22Rv1 (cell line): Measurements from ENCODE around the gene GTF3C4.
"Not testable (repeated sequence)": the region's sequence is repeated elsewhere in the genome, so short reads cannot be mapped to it uniquely, and the experiment has no call there.

Experiments
- H3K27ac ChIP-seq: fragments of 450-650 bp; 2 replicates; pipeline ENCODE4 v1.5.1; 2017
- ZFX ChIP-seq: fragments of 450-650 bp; IDR thresholded peaks from 2 replicates; pipeline ENCODE4 v1.6.1; 2017; ENCODE audit warnings: antibody characterized with exemption, borderline replicate concordance
- TF ChIP-seq, protein P1 (sequence below): fragments of 450-650 bp; IDR thresholded peaks from 2 replicates; pipeline ENCODE4 v1.5.1; 2017; ENCODE audit warnings: mild to moderate bottlenecking

GTF3C4 gene

DNA sequence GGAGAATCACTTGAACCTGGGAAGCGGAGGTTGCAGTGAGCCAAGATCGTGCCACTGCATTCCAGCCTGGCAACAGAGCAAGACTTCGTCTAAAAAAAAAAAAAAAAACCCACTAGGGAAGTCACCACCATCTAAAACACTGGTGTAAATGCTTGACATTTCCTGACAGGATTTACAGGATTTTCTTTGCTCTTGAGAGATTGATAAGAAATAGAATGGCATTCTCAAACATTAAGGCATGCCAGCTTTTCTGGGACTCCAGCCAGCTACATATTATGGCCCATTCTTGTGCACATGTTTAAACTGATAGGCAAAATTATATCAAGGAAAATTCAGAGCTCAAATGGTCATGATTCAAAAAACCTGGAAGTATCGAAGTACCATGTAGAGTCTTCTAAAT is 28.7 kb downstream of the GTF3C4 start:
- no peak for TF ChIP-seq ZFX

DNA sequence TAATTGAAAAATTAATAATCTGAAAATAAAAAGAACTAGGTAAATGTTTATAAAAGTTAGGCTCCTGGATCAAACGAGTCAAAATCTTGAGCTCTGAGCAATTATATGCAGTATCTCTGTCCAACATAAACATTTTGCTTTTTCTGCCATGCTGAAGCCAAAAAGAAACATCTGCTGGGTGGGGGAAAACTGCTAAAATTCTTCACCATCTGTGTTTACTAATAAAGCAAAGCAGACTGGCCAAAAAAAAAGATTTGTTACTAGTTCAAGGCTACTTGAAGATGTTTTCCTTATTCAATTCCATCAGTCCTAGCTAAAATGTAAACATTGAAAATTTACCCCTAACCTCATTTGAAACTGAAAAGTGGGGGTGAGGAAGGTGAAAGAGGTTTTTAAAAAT is 29.7 kb downstream of the GTF3C4 start:
- no peak overlapping the region for H3K27ac ChIP-seq
- TF ChIP-seq ZFX: no peak
- TF ChIP-seq, protein P1, sequence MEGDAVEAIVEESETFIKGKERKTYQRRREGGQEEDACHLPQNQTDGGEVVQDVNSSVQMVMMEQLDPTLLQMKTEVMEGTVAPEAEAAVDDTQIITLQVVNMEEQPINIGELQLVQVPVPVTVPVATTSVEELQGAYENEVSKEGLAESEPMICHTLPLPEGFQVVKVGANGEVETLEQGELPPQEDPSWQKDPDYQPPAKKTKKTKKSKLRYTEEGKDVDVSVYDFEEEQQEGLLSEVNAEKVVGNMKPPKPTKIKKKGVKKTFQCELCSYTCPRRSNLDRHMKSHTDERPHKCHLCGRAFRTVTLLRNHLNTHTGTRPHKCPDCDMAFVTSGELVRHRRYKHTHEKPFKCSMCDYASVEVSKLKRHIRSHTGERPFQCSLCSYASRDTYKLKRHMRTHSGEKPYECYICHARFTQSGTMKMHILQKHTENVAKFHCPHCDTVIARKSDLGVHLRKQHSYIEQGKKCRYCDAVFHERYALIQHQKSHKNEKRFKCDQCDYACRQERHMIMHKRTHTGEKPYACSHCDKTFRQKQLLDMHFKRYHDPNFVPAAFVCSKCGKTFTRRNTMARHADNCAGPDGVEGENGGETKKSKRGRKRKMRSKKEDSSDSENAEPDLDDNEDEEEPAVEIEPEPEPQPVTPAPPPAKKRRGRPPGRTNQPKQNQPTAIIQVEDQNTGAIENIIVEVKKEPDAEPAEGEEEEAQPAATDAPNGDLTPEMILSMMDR: no peak

More for the DNA sequence above, 28.7 kb downstream of the GTF3C4 start:
- no peak overlapping the region for H3K27ac ChIP-seq

DNA sequence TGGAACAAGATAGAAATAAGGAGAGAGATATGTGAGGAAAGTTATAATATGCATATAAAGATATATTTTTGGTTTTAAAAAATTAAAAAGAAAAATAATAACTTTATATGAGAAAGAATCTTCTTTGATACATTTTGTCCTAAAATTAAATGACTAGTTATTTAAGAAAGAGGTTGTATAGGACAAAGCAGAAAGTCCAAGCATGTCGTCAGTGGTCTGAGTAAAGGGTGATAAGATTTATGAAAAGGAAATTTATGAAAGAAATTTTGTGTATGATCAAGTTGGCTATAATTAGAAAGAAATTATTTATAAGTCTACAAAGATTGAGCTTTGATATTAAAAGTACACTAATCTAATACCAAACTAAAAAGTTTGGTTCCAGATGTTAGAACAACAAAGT is 32.0 kb downstream of the GTF3C4 start:
- TF ChIP-seq ZFX: no peak
- TF ChIP-seq, protein P1: no peak

DNA sequence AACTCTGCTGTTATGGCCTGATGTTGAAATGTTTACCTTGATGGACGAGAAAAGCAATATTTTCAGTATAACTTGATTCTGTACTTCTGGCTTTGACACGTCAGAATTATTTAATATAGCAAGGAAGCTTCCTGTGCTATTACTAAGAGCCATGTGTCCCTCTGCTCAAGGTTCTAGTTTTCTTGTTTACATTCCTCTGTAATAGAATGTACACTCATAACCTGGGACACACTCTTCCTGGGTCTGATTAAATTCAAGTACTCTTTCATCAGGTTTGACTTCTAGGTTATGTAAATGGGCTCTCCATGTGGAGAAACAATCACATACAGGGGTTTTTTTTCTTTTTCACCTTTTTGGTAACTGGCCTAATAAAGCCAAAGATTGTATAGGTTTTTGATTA is 33.1 kb downstream of the GTF3C4 start:
- no peak overlapping the region for H3K27ac ChIP-seq
- TF ChIP-seq, protein P1: no peak
- no peak for TF ChIP-seq ZFX

More for the DNA sequence above, 32.0 kb downstream of the GTF3C4 start:
- no peak overlapping the region for H3K27ac ChIP-seq

DNA sequence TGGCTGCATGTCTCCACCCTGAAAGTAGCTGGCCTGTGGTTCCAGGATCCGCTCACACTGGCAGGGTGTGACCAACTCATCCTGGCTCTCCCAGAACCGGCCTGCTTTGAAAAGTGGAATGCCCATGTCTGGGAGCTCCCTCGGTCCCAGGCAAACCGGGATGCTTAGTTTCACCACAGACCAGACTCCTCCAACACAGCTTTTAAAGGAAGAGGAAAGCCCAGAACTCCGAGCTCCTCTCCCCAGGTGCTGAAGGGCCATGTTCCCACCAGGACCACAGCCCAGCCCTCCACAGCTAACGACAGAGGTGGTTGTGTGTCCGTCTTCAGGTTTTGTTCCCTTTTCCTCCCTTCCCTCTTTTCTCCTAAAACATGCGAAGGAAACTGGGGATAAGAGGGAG is 38.0 kb downstream of the GTF3C4 start:
- no peak for TF ChIP-seq ZFX
- TF ChIP-seq, protein P1: no peak
- H3K27ac ChIP-seq: no peak overlapping the region

DNA sequence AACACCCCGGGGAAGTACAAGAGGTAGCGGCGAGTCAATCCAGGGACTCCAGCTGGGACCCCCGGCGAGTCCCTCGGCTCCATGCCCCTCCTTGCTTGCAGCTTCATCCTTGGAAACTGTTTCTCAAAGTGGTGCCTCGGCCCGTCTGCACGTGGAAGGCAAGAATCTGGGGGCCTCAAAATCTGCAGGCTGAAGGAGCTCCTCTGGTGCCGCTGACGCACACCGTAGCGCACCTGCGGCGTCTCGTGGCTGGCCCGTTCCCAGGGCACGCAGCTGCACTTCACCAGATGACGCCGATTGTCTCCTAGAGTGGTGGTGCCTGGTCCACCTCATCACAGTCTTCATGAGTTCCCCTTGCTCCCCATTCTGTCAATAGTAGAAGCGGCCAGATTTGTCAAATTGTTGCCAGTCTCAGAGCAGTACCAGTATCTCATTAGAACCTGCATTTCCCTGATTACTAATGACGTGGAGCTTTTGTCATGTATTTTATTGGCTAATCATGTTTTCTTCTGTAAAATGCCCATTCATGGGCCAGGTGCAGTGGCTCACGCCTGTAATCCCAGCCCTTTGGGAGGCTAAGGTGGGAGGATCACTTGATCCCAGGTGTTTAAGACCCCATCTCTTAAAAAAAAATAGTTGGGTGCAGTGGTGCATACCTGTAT is 38.6 kb downstream of the GTF3C4 start:
- TF ChIP-seq, protein P1: no peak
- TF ChIP-seq ZFX: no peak
- no peak overlapping the region for H3K27ac ChIP-seq

DNA sequence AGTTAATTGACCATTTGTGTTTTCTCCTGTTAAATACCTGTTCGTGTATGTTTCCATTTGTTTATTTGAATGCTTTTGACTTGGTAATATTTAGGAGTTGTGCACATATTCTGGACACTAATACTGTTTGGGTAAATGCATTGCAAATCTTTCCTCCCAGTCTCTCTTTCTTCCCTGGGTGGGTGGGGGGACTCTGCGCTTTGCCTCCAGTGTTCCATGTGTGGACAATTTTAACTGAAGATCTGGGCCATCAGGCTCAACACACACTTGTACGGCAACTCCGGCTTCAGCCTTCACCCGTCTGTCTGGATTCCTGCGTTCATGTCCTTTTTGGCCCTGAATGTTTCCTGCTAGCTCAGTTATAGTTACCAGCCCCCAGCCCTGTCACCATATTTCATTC is 40.1 kb downstream of the GTF3C4 start:
- TF ChIP-seq ZFX: no peak
- TF ChIP-seq, protein P1: no peak
- H3K27ac ChIP-seq: no peak overlapping the region

DNA sequence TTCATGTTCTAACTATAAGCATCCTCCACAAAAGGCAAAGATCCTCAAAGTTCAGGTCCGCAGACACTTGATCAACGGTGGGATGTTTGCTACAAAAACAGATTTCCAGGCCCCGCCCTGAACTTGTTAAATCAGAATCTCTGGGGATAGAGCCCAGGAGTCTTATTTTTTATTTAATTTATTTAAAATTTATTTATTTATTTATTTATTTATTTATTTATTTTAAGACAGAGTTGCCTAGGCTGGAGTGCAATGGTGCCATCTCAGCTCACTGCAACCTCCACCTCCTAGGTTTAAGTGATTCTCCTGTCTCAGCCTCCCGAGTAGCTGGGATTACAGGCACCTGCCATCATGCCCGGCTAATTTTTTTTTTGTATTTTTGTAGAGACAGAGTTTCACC is 40.9 kb downstream of the GTF3C4 start:
- H3K27ac ChIP-seq: not testable (repeated sequence)
